Stimulated activated CD4-positive, alpha-beta T cell treated with anti-CD3 and anti-CD28 coated beads, Interleukin-12 subunit alpha, Interleukin-12 subunit beta, amount 100 ng/mL, for 4 hours (primary cell): Measurements from ENCODE around the gene SCYGR1.

Experiments
- DNase-seq: peaks from one replicate; pipeline ENCODE4 v3.0.0-alpha.2; 2020

Gene SCYGR1

DNA sequence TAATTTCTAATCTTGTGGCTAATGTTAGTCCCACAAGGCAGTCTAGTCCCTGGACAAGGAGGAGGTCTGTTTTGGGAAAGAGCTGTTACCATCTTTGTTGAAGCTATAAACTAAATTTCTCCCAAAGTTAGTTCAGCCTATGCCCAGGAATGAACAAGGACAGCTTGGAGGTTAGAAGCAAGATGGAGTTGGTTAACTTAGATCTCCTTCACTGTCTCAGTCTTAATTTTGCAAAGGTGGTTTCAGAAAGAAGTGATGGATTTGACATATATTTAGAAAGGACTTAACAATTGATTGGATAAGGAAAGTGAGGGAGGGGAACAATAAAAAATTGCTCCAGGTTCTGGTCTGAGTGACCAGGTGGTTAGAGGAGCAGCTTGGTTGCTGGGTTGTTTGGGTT lies 14.6 kb upstream of the SCYGR1 start:
- DNase-seq = no peak

DNA sequence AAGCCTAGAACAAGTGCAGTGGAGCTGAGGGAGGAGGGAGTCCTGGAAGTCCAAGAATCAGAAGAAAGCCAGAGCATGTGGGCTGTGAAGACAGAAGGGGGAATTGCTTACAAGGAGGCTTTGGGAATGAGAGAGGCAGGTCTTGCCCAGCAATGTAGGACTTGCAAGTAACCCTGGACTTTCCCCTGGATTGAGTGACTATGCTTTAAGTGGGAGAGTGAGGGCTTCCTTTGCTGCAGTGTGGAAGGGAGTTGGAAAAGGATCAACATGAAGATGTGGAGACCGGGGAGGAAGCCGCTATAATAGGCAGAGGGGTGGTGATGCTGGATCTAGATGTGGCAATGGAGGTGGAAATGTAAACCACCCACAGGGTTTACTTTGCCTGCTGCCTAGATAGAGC lies 13.8 kb upstream of the SCYGR1 start:
- no peak for DNase-seq

DNA sequence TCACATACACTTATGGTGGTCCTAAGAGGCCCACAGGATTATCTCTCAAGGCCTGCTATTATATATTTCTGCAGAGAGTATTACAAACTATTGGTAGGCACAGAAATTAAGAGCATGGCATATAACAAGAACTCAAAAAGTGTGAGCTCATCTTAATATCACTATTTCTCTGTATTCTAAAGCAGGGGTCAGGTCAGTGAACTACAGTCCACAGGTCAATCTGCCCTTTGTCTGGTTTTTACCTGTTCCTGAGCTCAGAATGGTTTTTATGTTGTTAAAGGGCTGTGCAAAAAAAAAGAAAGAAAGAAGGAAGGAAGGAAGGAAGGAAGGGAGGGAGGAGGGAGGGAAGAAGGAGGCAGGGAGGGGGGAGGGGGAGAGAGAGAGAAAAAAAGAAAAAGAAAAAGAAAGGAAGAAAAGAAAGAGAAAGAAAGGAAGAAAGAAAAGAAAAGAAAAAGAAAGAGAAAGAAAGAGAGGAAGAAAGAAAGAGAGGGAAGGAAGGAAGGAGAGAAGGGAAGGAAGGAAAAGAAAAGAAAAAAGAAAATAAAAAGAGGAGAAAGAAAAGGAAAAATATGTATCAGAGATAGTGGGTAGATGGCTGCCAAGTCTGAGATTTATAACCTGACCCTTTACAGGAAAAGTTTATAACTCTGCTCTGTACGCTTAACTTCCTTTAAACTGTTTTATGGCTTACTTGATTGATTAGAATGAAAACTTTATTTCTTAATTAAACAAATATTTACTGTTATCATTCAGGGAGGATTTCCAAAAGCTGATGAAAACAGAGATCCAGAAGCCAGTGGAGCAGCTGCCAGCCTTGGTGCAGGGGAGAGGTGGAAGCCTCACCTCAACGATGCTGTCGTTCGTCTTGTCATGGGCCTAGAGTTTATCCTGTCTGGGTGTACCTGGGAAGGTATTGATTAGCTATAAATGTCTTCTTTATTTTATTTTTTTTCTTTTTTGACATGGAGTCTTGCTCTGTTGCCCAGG lies 11.2 kb upstream of the SCYGR1 start:
- no peak for DNase-seq

DNA sequence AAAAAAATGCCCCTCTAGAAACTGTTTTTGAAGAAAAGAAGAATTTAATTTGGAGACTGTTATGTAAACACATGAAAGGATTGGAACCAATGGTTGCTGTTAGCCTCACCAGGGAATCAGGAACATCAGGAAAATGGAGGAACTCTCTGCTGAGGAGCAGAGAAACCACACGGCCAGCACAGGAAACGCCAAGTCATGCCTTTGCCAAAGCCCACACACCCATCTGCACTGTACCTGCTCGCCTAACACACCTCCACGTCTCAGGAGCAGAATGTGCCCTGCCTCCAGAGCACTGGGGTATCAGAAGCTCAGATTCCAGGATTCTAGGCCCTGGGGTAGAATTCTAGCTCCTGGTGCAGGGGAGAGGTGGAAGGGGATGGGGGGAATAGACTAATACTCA lies 9.8 kb upstream of the SCYGR1 start:
- no peak for DNase-seq

DNA sequence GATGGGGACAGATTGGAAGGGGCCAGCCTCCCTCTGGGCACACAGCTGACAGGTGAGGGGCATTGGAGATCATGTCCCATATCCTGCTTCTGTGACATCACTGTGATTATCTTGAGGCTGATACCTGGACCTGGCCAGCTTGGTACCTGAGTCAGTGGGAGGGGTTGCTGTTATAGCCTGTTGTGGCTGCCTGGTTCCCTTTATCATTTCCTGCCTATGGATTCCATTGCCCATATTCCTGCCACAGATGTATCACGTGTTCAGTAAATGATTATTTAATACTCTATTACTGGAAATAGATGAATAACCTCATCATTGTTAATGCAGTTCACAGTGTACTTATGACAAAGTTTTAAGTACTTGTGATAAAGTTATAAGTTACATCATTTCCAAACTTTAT lies 7.8 kb upstream of the SCYGR1 start:
- no peak for DNase-seq

DNA sequence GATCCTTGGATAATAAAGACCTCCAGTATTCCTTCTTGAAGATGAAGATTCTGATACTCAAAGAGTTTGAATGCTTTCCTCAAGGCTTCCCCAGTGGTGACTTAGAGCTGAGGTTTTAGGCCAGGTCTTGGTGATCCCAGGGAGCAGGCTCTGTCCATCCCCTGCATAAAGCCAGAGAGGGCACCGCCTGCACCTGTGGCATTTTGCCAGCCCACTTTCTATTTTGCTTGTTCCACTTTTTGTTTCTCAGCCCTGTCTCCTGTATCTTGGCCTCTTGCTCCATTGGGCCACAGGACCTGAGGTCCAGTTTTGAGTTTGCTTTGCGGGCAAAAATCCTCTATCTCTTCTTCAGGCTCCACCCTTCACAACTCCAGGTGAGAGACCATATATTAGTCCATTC lies 6.7 kb upstream of the SCYGR1 start:
- no peak for DNase-seq

DNA sequence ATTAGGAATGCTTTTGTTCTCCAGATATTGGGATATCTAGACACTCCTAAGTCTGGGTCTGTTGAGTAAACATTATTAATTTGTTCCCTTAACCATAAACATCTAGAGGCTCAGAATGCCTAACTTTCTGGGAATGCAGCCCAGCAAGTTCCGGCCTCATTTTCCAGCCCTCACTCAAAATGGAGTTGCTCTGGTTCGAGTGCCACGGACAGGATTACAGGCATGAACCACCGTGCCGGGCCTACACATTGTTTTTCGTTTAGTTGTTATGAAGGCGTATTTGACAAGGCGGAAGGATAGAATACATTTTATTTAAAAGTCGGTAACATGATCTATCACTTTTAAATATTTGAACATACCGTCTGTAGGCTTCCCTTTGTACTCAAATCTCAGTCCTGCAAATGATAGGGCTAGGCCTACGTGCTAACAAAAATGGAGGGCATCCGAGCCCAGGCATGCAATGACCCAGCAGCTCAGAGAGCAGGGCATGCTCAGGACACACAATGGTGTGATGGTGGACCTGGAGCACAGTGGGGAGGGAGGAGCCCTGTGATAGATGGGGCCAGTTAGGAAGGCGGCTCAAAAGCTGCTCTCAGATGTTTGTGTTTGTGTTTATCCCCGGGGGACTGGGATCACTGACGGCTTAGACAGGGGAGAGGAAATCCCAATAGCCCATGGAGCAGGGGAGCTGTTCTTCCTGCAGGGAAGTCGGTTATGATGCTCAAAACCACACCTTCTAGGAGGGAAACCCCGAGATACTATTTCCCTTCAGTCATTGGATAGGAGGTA lies 2.9 kb upstream of the SCYGR1 start:
- DNase-seq = no peak

DNA sequence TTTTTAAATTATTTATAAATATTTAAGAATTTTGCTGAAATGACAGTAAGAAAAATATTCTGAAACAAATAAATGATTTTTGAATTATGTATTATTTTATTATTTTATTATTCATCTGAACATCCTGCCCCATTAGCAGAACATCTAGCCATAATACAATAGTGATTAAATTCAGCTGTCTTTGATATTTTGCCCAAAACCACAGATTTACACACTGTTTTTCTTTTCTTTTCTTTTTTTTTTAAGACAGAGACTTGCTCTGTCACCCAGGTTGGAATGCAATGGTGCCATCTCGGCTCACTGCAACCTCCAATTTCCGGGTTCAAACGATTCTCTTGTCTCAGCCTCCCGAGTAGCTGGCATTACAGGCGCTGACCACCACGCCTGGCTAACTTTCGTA lies 1.9 kb upstream of the SCYGR1 start:
- no peak for DNase-seq

DNA sequence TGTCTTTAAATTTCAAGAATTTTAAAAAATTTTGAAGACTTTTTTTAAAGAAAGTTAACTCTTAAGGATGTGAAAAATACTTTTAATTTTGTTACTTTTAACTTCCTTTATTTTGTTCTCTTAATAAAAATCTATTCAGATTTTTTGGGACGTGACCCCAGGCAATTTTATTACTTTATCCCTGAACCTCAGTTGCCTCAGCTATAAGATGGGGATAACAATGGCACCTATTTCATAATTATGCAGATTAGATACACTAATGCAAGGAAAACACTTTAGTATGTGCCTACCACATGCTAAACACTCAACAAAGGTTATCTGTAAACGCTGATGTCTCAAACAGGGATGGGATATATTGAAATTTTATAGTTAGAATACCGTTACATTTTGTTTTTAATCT lies 1.5 kb upstream of the SCYGR1 start:
- no peak for DNase-seq

DNA sequence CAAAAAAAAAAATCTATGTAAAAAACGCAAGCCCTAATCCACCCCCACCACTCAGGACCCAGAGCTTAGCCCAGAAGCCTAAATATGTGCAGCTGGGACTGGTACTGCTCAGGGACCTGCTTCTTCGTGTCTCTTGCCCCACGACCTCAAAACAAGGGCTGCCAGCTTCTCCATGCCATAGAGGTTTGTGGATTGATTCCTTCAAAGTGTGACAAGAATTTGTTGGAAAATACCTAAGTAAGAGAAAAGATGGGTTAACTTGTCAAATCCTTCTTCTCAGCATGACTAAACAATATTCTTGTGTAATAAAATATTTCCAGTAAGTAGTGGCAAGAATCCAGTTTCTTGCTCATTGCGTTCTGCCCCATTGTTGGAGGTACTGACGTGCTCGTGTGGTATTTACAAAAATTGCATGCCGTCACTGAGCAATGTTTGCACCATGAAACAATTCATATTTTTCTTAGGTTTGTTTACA lies 825 bp upstream of the SCYGR1 start:
- DNase-seq = no peak

DNA sequence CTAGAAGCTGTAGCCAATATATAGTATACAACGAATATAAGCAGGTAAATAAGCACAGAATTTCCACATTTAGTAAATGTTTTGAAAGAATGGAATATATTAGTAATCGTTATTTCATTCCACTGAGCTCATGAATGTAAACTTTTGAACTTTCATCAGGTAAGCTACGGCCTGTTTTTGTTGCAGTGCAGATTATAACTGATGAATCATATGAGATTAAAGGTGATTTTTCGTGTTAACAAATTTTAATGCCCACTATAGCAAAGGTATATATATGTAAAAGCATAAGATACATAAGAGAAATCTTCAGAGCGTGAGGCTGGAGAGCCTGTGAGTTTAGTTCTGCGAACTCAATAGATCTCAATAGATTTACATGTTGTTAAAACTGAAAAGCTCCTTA lies 1.1 kb downstream of the SCYGR1 start:
- no peak for DNase-seq

DNA sequence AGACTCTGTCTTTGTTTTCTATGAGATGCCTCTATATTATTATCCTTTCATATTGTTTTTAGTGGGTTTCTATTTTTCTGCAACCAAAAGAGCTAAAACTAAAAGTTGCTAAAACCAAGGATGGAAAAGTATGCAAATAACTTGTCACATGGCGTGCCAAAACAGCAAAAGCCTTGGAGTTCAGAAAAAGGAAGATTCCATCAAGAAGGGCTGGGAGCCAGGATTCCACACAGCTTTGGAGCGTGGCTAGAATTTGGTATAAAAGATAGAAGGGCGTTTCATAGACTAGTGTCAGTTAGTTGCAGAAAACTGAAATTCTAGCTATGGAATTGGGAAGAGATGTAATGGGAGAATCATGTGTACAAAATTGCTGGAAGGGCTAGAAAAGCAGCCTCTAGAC lies 4.1 kb downstream of the SCYGR1 start:
- DNase-seq = no peak

DNA sequence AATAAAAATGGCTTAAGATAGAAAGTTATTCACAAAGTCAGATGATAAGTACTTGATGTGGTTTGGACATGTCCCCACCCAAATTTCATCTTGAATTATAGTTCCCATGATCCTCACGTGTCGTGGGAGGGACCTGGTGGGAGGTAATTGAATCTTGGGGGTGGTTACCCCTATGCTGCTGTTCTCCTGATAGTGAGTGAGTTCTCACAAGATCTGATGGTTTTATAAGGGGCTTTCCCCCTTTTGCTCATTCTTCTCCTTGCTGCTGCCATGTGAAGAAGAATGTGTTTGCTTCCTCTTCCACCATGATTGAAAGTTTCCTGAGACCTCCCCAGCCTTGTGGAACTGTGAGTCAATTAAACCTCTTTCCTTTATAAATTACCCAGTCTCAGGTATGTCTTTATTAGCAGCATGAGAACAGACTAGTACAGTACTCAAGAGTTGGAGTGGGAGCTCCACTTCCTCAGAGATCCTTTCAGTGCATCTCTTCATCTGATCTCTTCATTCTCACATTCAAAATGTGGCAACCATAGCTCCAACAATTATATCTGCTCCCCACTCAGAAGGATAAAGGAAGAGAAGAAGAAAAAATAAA lies 5.4 kb downstream of the SCYGR1 start:
- DNase-seq = peak; percentile 10

DNA sequence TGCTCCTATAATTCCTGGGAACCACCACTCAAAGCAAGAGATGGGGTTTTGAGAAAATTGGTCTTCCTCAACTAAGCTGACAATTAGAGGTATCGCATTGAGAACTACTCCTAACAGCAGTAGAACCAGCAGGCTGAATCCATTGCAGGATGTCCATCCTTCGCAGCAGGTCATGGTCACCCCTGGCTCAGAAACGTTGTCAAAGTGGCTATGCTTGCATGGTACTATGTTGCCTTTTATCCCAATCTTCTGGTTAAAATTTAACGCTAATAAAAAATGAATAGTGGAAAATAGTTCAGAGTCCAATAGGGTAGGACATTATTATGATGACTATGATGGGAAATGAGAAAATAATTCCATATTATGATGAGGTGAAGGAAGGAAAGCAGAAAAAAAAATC lies 8.7 kb downstream of the SCYGR1 start, which contains the start of gene TM4SF20:
TSS of gene TM4SF20 (minus strand) at position 212 of the 400 bp plus-strand sequence. CDS start at position 174, 38 bp downstream.
- no peak for DNase-seq

DNA sequence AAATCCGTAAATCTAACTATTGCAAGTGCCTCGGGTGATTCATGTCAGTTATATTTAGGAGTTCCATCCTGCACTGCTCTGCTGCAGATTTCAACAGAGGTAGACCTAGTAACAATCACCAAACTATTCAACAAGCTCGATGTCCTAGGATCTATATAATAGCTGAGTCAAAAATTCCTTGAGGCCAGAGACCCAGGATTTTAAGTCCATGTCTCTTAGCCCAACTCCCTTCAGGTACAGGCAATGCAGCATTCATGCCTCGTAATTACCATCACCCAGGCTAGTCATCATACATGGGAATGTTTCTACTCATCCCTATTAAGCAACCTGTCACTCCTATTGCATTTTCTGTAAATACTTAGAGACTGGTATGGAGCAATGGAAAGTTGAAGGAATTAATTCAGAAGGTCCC lies 9.4 kb downstream of the SCYGR1 start:
- no peak for DNase-seq

DNA sequence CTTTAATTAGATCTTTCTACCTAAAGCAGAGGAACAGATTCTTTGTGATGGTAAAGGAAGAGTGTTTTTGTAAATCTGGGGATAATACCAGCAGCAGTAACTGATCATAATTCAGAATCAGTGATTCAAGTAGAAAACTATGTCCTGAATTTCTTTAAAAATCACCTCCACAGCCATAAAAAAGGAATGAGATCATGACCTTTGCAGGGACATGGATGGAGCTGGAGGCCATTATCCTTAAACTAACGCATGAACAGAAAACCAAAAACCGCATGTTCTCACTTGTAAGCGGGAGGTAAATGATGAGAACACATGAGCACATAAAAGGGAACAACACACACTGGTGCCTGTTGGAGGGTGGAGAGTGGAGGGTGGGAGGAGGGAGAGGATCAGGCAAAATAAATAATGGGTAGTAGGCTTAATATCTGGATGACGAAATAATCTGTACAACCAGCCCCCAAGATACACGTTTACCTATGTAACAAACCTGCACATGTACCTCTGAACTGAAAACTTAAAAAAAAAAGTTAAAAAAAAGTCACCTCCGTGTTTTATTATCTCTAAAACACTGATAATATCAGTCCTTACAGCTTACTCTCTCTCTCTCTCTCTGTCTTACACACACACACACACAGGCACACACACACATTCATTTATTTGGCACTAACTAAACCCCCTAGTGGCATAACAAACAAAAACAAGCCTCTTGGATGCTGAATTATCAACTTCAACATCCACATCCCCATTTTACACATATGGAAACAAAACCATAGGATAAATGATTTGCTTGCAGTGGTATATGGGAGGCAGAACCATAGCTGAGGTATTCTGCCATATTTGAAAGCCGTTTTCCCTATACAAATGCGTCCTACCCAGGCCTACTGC lies 10.0 kb downstream of the SCYGR1 start:
- DNase-seq = no peak

DNA sequence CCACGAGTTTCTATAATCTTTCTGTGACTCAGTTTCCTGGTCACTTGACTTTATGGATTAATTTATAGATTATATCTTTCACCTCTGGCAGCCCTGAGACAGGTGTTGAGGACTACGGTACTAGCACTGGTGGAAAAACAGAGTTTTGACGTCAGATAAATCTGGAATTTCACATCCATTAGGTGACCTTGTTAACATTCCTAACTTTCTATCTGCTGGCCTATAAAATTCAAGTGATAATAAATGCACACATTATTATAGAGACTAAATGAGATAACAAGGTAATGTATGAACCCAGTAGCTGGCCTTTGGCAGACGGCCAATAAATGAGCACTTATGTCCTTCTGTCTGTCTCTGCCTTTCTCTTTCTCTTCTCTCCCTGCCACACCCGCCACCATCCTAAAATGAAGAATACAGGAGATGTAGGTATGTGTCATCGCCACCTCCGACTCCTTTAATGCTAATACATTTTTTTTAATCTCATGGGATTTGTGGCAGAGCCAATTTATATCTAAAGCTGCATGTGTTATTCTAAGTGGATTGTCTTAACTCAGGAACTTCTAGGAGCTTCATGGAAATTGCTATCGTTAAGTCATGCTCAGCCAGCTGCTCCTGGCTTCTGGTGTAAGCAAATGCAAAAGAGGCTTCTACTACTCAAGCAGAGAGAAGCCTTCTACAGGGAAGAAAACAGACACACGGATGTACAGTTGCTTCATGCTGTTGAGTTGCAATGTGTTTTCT lies 10.9 kb downstream of the SCYGR1 start:
- DNase-seq = no peak

DNA sequence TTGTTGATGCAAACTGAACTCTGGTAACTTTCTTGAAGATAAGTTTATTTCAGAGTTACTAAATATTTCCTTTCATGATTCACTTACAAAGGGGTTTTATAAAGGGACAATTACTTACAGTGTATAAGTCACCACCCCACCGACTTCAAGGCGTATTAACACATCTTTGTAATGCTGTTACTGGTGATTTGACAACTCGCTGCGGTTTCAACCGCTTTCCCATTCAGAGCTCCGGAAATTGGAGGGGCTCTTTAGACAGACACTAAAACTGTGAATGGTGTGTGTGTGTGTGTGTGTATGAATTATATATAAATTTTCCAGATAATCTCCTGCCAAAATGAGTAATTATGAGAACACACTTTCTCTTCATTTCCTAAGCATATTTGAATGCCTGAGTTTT lies 13.6 kb downstream of the SCYGR1 start:
- DNase-seq = peak; percentile 16

DNA sequence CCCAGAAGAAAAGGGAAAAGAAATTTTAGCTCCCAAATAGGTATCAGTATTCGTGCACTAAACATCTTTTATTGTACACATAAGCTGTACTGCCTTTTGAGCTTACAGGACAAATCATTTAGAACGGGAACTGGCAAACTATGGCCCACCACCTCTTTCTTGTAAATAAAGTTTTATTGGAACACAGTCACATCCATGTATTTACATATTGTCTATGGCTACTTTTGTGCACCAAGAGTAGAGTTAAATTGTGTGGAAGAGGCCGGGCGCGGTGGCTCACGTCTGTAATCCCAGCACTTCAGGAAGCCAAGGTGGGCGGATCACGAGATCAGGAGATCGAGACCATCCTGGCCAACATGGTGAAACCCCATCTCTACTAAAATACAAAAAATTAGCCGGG lies 14.4 kb downstream of the SCYGR1 start:
- no peak for DNase-seq

DNA sequence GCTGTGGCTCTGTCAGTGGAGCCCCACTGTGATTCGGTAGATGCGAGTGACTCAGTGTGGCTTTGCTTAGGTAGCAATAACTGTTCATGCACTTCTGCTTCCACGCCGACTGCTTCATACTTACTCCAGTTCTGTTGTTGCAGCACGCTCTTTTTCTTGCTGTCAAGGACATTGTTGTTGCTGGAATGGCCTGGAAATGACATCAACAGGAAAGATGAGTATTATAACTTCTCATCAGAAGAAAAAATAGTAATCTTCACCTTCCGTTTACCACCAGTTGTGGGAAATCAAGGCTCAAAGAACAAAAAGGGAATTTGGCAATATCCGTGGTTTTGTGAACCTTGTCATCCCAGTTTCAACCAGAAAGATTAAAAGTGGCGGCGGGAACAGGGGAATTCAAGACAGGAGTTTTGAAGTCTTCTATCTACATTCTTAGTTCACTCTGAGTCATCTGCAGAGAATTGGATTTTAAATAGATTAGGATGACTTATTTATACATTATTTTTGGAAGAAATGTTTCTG lies 16.9 kb downstream of the SCYGR1 start:
- DNase-seq = no peak

DNA sequence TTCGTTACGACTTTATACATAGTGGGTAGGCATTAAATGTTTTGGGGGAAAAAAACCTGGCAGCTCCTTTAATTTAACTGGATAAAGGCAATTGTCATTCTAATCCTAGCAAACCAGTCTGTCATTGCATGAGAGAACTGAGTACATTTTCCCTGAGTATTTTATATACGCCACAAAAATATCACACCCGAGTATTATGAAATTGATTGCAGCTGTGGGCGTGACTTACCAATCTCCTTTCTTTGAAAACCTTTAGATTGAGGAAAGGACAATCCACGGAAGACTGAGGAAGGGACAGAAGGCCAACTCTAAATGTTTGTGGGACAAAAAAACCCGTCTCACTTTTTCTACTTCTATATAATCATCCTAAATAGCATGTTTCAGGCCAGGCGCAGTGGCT lies 17.7 kb downstream of the SCYGR1 start:
- DNase-seq = no peak
